ENCODE results near the gene RRBP1.

RRBP1 gene

GRCh38 chr20:17609811-17610377, 72.1 kb downstream of the RRBP1 start:
- DNase-seq = no peak
- in situ Hi-C loops (cut with HindIII; ENCODE audit: low pct_ligation_motif_present, low pct_unique_long_range_greater_than_20kb, low sequenced_read_pairs) = no loop called here

- in situ Hi-C loops (cut with HindIII; ENCODE audit: low pct_ligation_motif_present, low pct_unique_long_range_greater_than_20kb, low sequenced_read_pairs) = no loop called here
- DNase-seq = no peak
Observed at GRCh38 chr20:17608701-17609497, 73.1 kb downstream of the RRBP1 start.

GRCh38 chr20:17606001-17606400, 76.0 kb downstream of the RRBP1 start:
- DNase-seq = no peak
- in situ Hi-C loops (cut with HindIII; ENCODE audit: low pct_ligation_motif_present, low pct_unique_long_range_greater_than_20kb, low sequenced_read_pairs) = no loop called here

GRCh38 chr20:17605131-17605660, 76.8 kb downstream of the RRBP1 start:
- DNase-seq = no peak
- in situ Hi-C loops (cut with HindIII; ENCODE audit: low pct_ligation_motif_present, low pct_unique_long_range_greater_than_20kb, low sequenced_read_pairs) = no loop called here

DNA sequence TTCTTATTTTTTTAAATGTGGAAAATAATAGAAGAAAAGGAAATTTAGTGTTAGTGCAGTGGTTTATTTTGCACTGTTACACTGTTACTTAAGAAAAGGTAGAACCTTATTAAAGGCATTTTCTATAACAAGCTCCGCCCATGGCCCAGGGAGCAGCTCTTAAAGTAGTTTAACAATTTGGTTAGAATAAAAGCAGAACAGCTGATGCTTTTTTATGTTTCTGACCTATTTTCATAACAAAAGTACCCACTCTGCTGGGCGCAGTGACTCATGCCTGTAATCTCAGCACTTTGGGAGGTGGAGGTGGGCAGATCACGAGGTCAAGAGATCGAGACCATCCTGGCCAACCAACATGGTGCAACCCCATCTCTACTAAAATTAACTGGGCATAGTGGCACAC, 79.5 kb downstream of the RRBP1 start:
- in situ Hi-C loops (cut with HindIII; ENCODE audit: low pct_ligation_motif_present, low pct_unique_long_range_greater_than_20kb, low sequenced_read_pairs) = no loop called here

DNA sequence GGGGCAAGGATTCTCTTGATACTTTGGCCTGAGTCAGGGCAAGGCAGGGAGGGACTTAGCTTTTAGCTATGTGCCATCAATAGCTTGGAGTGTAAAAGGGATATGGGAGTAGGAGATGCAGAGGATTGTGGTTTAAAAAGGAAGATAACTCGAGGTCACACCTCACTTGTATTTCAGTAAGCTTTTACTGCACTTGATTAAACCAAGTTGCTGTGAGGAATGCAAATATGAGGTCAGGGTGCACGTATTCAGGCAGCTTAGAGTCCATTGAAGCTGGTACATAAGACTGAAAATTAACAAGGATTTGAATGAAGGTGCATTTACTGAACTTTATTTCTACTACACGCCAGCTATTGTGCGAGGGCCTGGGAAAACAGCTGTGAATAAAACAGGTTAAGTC, 80.1 kb downstream of the RRBP1 start:
- no peak for DNase-seq
- in situ Hi-C loops (cut with HindIII; ENCODE audit: low pct_ligation_motif_present, low pct_unique_long_range_greater_than_20kb, low sequenced_read_pairs) = no loop called here

More for the DNA sequence above, 79.5 kb downstream of the RRBP1 start:
- no peak for DNase-seq

DNA sequence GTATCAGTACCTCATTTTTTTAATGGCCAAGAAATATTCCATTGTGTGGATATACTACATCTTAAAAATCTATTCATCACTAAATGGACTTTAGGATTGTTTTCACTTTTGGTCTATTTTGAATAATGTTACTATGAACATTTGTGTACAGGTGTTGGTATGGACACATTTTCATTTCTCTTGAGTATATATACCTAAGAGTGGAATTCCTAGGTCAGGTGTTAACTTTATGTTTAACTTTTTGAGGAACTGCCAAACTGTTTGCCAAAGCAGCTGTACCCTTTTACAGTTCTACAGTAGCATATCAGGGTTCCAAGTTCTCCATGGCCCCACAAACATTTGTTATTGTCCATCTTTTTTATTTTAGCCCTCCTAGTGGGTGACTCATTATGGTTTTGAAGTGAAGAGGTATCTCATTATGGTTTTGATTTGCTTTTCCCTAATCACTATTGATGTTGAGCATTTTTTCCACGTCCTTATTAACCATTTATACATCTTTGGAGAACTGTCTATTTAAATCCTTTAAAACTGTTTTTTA, 84.0 kb downstream of the RRBP1 start:
- no peak for DNase-seq
- in situ Hi-C loops (cut with HindIII; ENCODE audit: low pct_ligation_motif_present, low pct_unique_long_range_greater_than_20kb, low sequenced_read_pairs) = no loop called here

GRCh38 chr20:17595856-17596255, 86.2 kb downstream of the RRBP1 start:
- no peak for DNase-seq
- in situ Hi-C loops (cut with HindIII; ENCODE audit: low pct_ligation_motif_present, low pct_unique_long_range_greater_than_20kb, low sequenced_read_pairs) = no loop called here

DNA sequence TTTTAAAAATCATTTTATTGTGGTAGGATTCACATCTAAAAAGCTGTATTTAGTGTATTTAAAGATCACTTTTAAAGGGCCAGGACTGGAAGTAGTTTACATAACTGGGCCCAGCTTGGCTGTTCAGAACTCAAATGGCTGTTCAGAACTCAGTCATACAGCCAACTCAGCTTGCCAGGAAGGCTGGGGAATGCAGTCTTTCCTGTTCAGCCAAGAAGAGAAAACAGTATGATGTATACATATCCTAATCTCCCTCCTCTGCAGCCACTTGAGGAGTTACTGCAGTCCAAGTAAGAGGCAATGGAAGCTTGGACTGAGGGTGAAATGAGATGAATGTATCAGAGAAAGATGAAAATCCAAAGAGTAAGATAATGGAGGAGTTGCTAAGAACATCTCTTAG, 87.6 kb downstream of the RRBP1 start:
- in situ Hi-C loops (cut with HindIII; ENCODE audit: low pct_ligation_motif_present, low pct_unique_long_range_greater_than_20kb, low sequenced_read_pairs) = no loop called here
- DNase-seq = no peak

DNA sequence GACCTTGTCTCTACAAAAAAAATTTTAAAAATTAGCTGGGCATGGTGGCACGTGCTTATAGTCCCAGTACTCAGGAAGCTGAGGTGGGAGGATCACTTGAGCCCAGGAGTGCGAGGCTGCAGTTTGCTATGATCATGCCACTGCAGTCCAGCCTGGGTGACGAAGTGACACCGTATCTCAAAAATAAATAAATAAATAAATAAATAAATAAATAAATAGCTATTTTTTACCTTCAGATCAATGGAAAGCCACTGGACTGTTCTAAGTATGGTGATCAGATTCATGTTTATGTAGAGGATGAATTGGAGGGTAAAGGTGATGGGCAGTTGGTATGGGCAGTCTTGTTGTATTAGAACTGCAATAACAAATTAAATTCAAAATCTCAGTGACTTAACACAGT, 88.1 kb downstream of the RRBP1 start:
- DNase-seq = no peak
- in situ Hi-C loops (cut with HindIII; ENCODE audit: low pct_ligation_motif_present, low pct_unique_long_range_greater_than_20kb, low sequenced_read_pairs) = no loop called here

GRCh38 chr20:17590245-17590644, 91.8 kb downstream of the RRBP1 start:
- no peak for DNase-seq
- in situ Hi-C loops (cut with HindIII; ENCODE audit: low pct_ligation_motif_present, low pct_unique_long_range_greater_than_20kb, low sequenced_read_pairs) = no loop called here

GRCh38 chr20:17589161-17589834, 92.7 kb downstream of the RRBP1 start:
- in situ Hi-C loops (cut with HindIII; ENCODE audit: low pct_ligation_motif_present, low pct_unique_long_range_greater_than_20kb, low sequenced_read_pairs) = no loop called here
- no peak for DNase-seq

- DNase-seq = no peak
- in situ Hi-C loops (cut with HindIII; ENCODE audit: low pct_ligation_motif_present, low pct_unique_long_range_greater_than_20kb, low sequenced_read_pairs) = no loop called here
Observed at GRCh38 chr20:17587824-17588223, 94.2 kb downstream of the RRBP1 start.

DNA sequence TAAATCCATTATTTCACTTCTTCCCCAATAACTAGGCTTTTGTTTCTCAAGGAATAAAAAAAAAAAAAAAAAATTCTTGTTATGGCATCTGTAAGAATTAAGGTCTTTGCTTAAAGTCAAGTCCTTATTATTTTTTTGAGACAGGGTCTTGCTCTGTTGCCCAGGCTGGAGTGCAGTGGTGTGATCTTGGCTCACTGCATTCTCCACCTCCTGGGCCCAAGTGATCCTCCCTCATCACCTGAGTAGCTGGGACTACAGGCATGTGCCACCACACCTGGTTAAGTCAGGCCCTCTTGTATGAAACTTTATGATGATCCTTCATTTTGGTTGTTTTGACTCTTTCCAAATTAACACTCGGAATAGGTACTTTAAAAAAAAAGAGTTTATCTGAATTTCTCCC, 94.9 kb downstream of the RRBP1 start:
- no peak for DNase-seq
- in situ Hi-C loops (cut with HindIII; ENCODE audit: low pct_ligation_motif_present, low pct_unique_long_range_greater_than_20kb, low sequenced_read_pairs) = no loop called here

DNA sequence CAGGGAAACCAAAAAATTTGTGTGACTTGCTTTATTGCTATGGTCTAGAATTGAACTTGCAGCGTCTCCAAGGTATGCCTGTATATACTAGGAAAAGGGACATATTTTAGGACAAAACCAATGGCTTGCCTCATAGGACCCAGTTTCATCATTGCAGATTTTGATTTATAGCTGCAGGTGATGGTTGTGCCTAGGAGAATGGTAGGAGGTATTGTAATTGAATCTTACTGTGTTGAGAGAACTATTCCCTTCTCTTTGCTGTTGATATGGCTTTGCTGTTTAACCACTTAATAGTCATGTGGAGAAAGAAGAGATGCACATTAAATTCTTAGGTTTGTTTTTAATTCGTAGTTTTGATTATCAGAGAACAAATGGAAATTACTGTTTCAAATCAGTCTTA, 95.8 kb downstream of the RRBP1 start:
- no peak for DNase-seq
- in situ Hi-C loops (cut with HindIII; ENCODE audit: low pct_ligation_motif_present, low pct_unique_long_range_greater_than_20kb, low sequenced_read_pairs) = no loop called here

DNA sequence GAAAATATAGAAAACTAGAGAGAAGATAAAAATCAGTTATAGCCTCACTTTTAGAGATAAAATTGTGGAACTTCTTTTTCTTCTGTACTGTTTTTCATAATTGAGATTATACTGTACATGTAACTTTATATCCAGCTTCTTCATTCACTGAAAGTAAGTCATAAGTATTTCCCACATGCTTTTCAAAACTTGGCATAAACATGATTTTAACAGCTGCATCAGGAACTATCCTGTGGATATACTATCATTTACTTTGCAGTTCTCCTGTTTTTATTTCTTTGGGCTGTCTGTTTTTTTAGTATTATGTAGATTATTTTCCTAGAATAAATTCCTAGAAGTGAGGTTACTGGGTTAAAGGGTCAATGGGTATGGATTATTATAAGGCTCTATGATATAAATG, 97.4 kb downstream of the RRBP1 start:
- in situ Hi-C loops (cut with HindIII; ENCODE audit: low pct_ligation_motif_present, low pct_unique_long_range_greater_than_20kb, low sequenced_read_pairs) = no loop called here
- no peak for DNase-seq

GRCh38 chr20:17583126-17583525, 98.9 kb downstream of the RRBP1 start:
- DNase-seq = no peak
- in situ Hi-C loops (cut with HindIII; ENCODE audit: low pct_ligation_motif_present, low pct_unique_long_range_greater_than_20kb, low sequenced_read_pairs) = no loop called here

- DNase-seq = no peak
- in situ Hi-C loops (cut with HindIII; ENCODE audit: low pct_ligation_motif_present, low pct_unique_long_range_greater_than_20kb, low sequenced_read_pairs) = no loop called here
Observed at GRCh38 chr20:17580895-17581294, 101.1 kb downstream of the RRBP1 start.

DNA sequence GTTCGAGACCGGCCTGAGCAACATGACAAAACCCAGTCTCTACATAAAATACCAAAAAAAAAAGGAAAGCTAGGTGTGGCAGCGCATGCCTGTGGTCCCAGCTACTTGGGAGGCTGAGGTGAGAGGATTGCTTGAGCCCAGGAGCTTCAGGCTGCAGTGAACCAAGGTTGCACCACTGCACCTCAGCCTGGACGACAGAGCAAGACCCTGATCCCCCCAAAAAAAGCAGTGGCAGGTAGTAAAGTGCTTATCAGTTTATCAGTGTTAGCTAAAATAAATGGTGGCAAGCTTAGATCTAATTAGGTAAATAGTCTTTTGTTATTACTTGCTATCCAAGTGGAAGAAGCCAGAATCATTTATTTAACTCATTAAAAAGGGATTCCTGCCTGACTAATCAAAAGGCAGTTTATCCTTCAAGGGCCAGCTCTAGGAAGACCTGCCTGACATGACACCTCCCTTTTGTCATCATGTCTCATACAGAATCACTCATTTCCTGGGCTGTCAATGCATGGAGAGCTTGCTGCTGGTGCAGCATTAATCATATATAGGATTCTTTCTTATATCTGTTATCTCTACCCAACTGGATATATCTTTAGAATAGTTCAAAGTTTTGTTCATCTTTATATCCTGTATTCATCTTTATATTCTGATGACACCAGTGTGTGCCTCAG, 102.5 kb downstream of the RRBP1 start:
- in situ Hi-C loops (cut with HindIII; ENCODE audit: low pct_ligation_motif_present, low pct_unique_long_range_greater_than_20kb, low sequenced_read_pairs) = no loop called here
- DNase-seq = no peak

Measured in ACHN (cell line).